SKM-1 (cell line): Measurements from ENCODE around the gene PZP.
"Not testable (repeated sequence)": the region's sequence is repeated elsewhere in the genome, so short reads cannot be mapped to it uniquely, and the experiment has no call there.

ENCODE experiments used
- DNase-seq: peaks from one replicate; lab custom pipeline; 2025; ENCODE audit not compliant: unreplicated experiment; lab: John Stamatoyannopoulos, UW

PZP gene

GRCh38 chr12:9198012-9198411, 10.2 kb downstream of the PZP start:
- DNase-seq: no peak

GRCh38 chr12:9184276-9184675, 23.9 kb downstream of the PZP start:
- DNase-seq: no peak

GRCh38 chr12:9180810-9181209, 27.4 kb downstream of the PZP start:
- no peak for DNase-seq

- no peak for DNase-seq
These were observed 28.4 kb downstream of the PZP start for GRCh38 chr12:9179781-9180180.

GRCh38 chr12:9169979-9170634, 38.1 kb downstream of the PZP start:
- no peak for DNase-seq

- not testable (repeated sequence) for DNase-seq
These were observed 40.9 kb downstream of the PZP start for GRCh38 chr12:9167345-9167744.

- DNase-seq: no peak
These were observed 44.8 kb downstream of the PZP start for GRCh38 chr12:9163392-9163791.

- DNase-seq: no peak
These were observed 52.1 kb downstream of the PZP start for GRCh38 chr12:9156119-9156518.

GRCh38 chr12:9149372-9149771, 58.8 kb downstream of the PZP start:
- no peak for DNase-seq

- no peak for DNase-seq
These were observed 59.3 kb downstream of the PZP start for GRCh38 chr12:9148926-9149325.

GRCh38 chr12:9147461-9147860, 60.7 kb downstream of the PZP start:
- no peak for DNase-seq

- DNase-seq: no peak
These were observed 63.5 kb downstream of the PZP start for GRCh38 chr12:9144730-9145106.

- DNase-seq: no peak
These were observed 64.1 kb downstream of the PZP start for GRCh38 chr12:9143929-9144729.

- no peak for DNase-seq
These were observed 65.1 kb downstream of the PZP start for GRCh38 chr12:9143137-9143536.

- not testable (repeated sequence) for DNase-seq
These were observed 68.5 kb downstream of the PZP start for GRCh38 chr12:9139588-9140290.

GRCh38 chr12:9135903-9136310, 72.3 kb downstream of the PZP start:
- no peak for DNase-seq

- DNase-seq: no peak
These were observed 73.1 kb downstream of the PZP start for GRCh38 chr12:9134981-9135628.

- DNase-seq: no peak
These were observed 74.8 kb downstream of the PZP start for GRCh38 chr12:9133216-9133916.

GRCh38 chr12:9132008-9132535, 76.1 kb downstream of the PZP start:
- no peak for DNase-seq

GRCh38 chr12:9130244-9130643, 78.0 kb downstream of the PZP start:
- DNase-seq: no peak
